DOHH2 (cell line): ENCODE results near the gene PREX1.

Experiments used
- H3F3A ChIP-seq: fragments of 200-600 bp; sonication (generic), shearing (Covaris generic); 2 replicates; pipeline ENCODE4 v1.6.0; 2016; ENCODE audit warnings: antibody characterized with exemption, mild to moderate bottlenecking; ENCODE audit not compliant: control insufficient read depth, insufficient read depth
- H3K27ac ChIP-seq: fragments of 200-600 bp; sonication (generic); 2 replicates; pipeline ENCODE4 v1.5.1; 2014; ENCODE audit warnings: low read depth, mild to moderate bottlenecking, low read length, moderate library complexity
- H3K27me3 ChIP-seq: fragments of 200-600 bp; sonication (generic); 2 replicates; pipeline ENCODE4 v1.6.1; 2014; ENCODE audit warnings: mild to moderate bottlenecking, low read length, mixed read lengths; ENCODE audit not compliant: control insufficient read depth
- H3K36me3 ChIP-seq: fragments of 200-600 bp; sonication (generic); 2 replicates; pipeline ENCODE4 v1.6.1; 2014; ENCODE audit warnings: mild to moderate bottlenecking, low read length, moderate library complexity, mixed read lengths; ENCODE audit not compliant: control insufficient read depth
- H3K4me1 ChIP-seq: fragments of 200-600 bp; sonication (generic); 2 replicates; pipeline ENCODE4 v1.6.1; 2014; ENCODE audit warnings: mild to moderate bottlenecking, low read length, mixed read lengths; ENCODE audit not compliant: control insufficient read depth
- H3K4me2 ChIP-seq: fragments of 200-600 bp; sonication (generic); 2 replicates; pipeline ENCODE4 v1.6.0; 2014; ENCODE audit warnings: mild to moderate bottlenecking, low read length, moderate library complexity
- H3K4me3 ChIP-seq: fragments of 200-600 bp; sonication (generic); 2 replicates; pipeline ENCODE4 v1.5.1; 2014; ENCODE audit warnings: mild to moderate bottlenecking, low read length, mixed read lengths
- H3K79me2 ChIP-seq: fragments of 200-600 bp; sonication (generic); 2 replicates; pipeline ENCODE4 v1.6.1; 2014; ENCODE audit warnings: mild to moderate bottlenecking, low read length, mixed read lengths; ENCODE audit not compliant: control insufficient read depth
- H3K9me2 ChIP-seq: fragments of 200-600 bp; sonication (generic); replicated peaks from 2 replicates; pipeline ENCODE4 v1.6.1; 2014; ENCODE audit warnings: mild to moderate bottlenecking, low read length, mixed read lengths; ENCODE audit not compliant: control insufficient read depth
- H3K9me3 ChIP-seq: fragments of 200-600 bp; sonication (generic); 2 replicates; pipeline ENCODE4 v1.6.1; 2014; ENCODE audit warnings: antibody characterized with exemption, low read length, mixed read lengths; ENCODE audit not compliant: control insufficient read depth, insufficient read depth
- H4K20me1 ChIP-seq: fragments of 200-600 bp; sonication (generic); 2 replicates; pipeline ENCODE4 v1.6.0; 2014; ENCODE audit warnings: low read depth, mild to moderate bottlenecking, antibody characterized with exemption, low read length, moderate library complexity; ENCODE audit not compliant: control insufficient read depth, insufficient read depth
- CTCF ChIP-seq: fragments of 200-600 bp; sonication (generic); IDR thresholded peaks from one replicate; pipeline ENCODE4 v1.5.1; 2014; ENCODE audit warnings: antibody characterized with exemption, mild to moderate bottlenecking, low read depth, low read length; ENCODE audit not compliant: poor library complexity, severe bottlenecking
- EZH2phosphoT487 ChIP-seq: fragments of 200-600 bp; sonication (generic); IDR thresholded peaks from 2 replicates; pipeline ENCODE4 v1.6.1; 2017; ENCODE audit warnings: borderline replicate concordance, mild to moderate bottlenecking, antibody characterized with exemption, low read length, moderate library complexity, mixed read lengths

PREX1 gene

GRCh38 chr20:48658505-48658904 is 169.3 kb downstream of the PREX1 start:
- H3F3A ChIP-seq: no peaks in the 10 kb centered on the region
- H4K20me1 ChIP-seq: no peaks in the 10 kb centered on the region
- no peaks in the 10 kb centered on the region for H3K36me3 ChIP-seq
- no peaks in the 10 kb centered on the region for H3K27me3 ChIP-seq
- no peaks in the 10 kb centered on the region for H3K79me2 ChIP-seq
- H3K9me3 ChIP-seq: no peaks in the 10 kb centered on the region
- H3K4me1 ChIP-seq: 0 out of 2 replicates have a peak, but pooled peaks cover 2% of the 10 kb centered on the region
- TF ChIP-seq EZH2phosphoT487: no peak
- TF ChIP-seq CTCF: no peak
- no peak overlapping the region for H3K27ac ChIP-seq
- no peak overlapping the region for H3K4me2 ChIP-seq
- H3K9me2 ChIP-seq: no peaks in the 10 kb centered on the region
- H3K4me3 ChIP-seq: no peak overlapping the region

- Histone ChIP-seq H3K36me3 (no peaks in the 10 kb centered on the region), H3K4me2 (no peak overlapping the region), H3K79me2 (no peaks in the 10 kb centered on the region), H3K27ac (no peak overlapping the region), H3K9me3 (no peaks in the 10 kb centered on the region), H3K4me3 (no peak overlapping the region), H3K9me2 (no peaks in the 10 kb centered on the region), H3K27me3 (no peaks in the 10 kb centered on the region), H3K4me1 (0 out of 2 replicates have a peak, but pooled peaks cover 2% of the 10 kb centered on the region), H3F3A (no peaks in the 10 kb centered on the region), H4K20me1 (no peaks in the 10 kb centered on the region)
- TF ChIP-seq EZH2phosphoT487 (no peak), CTCF (no peak)
Measured at GRCh38 chr20:48658198-48658476, 169.7 kb downstream of the PREX1 start.

- no peak for TF ChIP-seq EZH2phosphoT487
- peak; percentile 94 for TF ChIP-seq CTCF
- 0 out of 2 replicates have a peak, but pooled peaks cover 2% of the 10 kb centered on the region for H3K4me1 ChIP-seq
- H3K36me3 ChIP-seq: no peaks in the 10 kb centered on the region
- no peaks in the 10 kb centered on the region for H3K79me2 ChIP-seq
- no peaks in the 10 kb centered on the region for H4K20me1 ChIP-seq
- H3K27me3 ChIP-seq: no peaks in the 10 kb centered on the region
- H3K27ac ChIP-seq: no peak overlapping the region
- no peaks in the 10 kb centered on the region for H3F3A ChIP-seq
- H3K9me2 ChIP-seq: no peaks in the 10 kb centered on the region
- H3K4me3 ChIP-seq: no peak overlapping the region
- H3K4me2 ChIP-seq: no peak overlapping the region
- no peaks in the 10 kb centered on the region for H3K9me3 ChIP-seq
Measured at GRCh38 chr20:48657426-48658197, 170.2 kb downstream of the PREX1 start.
